Activated T-cell treated with anti-CD3 and anti-CD28 coated beads, Interleukin-2, amount 50 U/mL, for 48 hours (primary cell): ENCODE measurements around the gene MID2.
A peak's percentile ranks its signal among the peaks of the same experiment; 100 is the strongest.
"Not testable (repeated sequence)": the region's sequence is repeated elsewhere in the genome, so short reads cannot be mapped to it uniquely, and the experiment has no call there.

Experiments
- DNase-seq, 2 experiments: peaks; one replicate each; pipeline ENCODE4 v3.0.0-alpha.2; 2020

Gene MID2

GRCh38 chrX:107842715-107843400 is 17.2 kb downstream of the MID2 start:
- DNase-seq, result no peak

GRCh38 chrX:107845625-107846024 is 20.0 kb downstream of the MID2 start:
- peak in 1 of 2 experiments; percentile 29 for DNase-seq

GRCh38 chrX:107848591-107848990 is 22.9 kb downstream of the MID2 start:
- DNase-seq, result no peak

GRCh38 chrX:107849747-107850421 is 24.2 kb downstream of the MID2 start:
- DNase-seq, result no peak

DNA sequence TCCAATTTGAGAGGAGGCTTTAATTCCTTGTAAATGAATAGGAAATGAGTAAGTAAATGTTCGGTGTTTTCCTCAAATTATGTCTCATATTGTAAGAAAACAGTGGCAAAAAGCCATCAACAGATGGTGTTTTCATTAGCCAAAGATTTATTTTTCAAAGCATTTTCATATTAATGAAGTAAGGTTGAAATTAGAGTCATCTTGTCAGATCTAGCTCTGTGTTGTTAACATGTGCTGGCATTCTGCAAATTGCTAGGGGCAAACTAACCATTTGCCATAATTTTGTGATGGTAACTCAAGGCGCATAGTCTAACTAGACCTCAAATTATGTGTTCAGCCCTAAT is 24.7 kb downstream of the MID2 start:
- no peak for DNase-seq

GRCh38 chrX:107851215-107851614 is 25.5 kb downstream of the MID2 start:
- DNase-seq, result no peak

DNA sequence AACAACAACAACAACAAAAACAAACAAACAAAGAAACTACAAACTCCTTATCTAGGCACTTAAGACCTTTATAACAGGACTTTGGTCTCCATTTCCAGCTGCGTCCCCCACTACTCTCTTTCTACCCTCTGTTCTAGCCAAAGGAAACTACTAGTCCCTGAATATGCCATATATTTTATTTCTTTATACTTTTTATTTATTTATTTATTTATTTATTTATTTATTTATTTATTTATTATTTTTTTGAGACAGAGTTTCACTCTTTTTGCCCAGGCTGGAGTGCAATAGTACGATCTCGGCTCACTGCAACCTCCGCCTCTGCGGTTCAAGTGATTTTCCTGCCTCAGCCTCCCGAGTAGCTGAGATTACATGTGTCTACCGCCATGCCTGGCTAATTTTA is 26.0 kb downstream of the MID2 start:
- not testable (repeated sequence) for DNase-seq

DNA sequence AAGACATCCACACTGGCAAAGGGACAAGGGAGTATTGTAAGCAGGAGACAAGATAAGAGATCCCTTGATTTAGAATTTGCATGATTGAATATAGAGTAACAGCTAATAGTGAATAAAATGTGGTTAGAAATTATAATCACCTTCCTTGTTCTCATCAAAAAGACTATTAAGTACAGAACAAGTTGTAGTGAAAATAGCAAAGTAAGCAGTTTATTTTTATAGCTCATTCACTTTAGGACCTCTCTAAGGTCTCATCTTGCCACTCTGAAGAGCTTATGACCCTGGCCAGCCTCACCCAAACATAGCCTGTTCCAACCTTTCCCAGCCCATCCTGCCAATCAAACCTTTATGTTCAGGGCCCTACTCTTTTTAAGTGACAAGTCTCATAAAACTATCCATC is 30.6 kb downstream of the MID2 start:
- DNase-seq, result no peak

- DNase-seq, result not testable (repeated sequence)
Measured at GRCh38 chrX:107857041-107857440, 31.4 kb downstream of the MID2 start.

- DNase-seq, result no peak
Measured at GRCh38 chrX:107857837-107858236, 32.2 kb downstream of the MID2 start.

GRCh38 chrX:107861056-107861455 is 35.4 kb downstream of the MID2 start:
- no peak for DNase-seq

DNA sequence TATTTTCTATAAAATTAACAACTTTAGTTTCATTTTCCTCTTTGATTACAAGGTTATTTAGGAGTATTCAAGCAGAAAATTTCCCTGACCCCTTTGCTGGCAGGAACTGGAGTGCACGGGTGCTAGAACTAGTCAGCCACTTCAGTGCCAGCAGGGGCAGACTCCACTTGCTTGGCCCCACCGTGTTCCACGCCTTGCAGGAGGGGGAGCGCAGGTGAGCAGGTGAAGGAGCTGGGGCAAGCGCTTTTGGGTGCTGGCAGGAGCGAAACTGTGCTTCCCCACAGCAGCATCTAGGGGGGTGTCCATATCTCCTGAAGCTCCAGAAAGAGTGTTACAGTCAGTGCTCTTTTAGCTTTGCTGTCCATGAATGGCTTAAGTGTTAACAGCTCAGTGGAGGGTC is 45.5 kb downstream of the MID2 start:
- no peak for DNase-seq

GRCh38 chrX:107878106-107878505 is 52.4 kb downstream of the MID2 start:
- no peak for DNase-seq

DNA sequence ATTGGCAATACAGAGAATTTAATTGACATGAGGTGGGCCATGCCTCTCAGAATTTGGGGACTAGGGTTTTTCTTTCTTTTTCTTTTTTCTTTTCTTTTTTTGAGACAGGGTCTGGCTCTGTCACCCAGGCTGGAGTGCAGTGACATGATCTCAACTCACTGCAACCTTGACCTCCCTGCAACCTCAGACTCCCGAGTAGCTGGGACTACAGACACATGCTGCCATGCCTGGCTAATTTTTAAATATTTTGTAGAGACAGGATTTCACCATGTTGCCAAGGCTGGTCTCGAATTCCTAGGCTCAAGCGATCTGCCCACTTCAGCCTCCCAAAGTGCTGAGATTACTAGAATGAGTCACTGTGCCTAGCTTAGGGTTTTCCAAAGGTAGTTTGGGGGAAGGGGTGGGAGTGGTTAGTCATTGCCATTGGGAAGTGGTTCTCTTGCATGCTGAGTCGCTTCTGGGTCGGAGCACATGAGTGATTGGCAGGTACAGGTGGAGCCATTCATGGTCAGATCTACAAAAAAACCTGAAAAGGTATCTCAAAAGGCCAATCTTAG is 54.5 kb downstream of the MID2 start:
- DNase-seq, result no peak

GRCh38 chrX:107894038-107894437 is 68.4 kb downstream of the MID2 start:
- peak; percentile 19 to 20 for DNase-seq

DNA sequence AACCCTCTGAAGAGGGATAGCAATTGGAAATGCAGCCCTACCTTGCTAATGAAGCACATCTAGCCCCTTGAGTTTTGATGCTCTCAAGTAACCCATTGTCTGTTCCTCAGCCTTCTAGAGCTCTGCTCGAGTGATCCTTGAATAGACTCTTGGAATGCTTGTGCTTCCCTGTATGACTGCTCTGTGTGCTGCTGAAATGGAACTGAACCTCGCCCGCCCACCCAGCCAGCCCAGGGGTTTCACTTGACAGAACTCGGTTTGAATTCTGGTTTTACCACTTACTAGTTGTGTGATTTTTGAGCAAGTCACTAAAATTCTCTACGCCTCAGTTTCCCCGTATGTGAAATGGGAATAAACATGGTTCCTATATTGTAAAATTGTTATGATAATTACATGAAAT is 77.1 kb downstream of the MID2 start:
- DNase-seq, result no peak

GRCh38 chrX:107905366-107905765 is 79.7 kb downstream of the MID2 start:
- no peak for DNase-seq

- no peak for DNase-seq
Measured at GRCh38 chrX:107924136-107924746, 98.6 kb downstream of the MID2 start.

DNA sequence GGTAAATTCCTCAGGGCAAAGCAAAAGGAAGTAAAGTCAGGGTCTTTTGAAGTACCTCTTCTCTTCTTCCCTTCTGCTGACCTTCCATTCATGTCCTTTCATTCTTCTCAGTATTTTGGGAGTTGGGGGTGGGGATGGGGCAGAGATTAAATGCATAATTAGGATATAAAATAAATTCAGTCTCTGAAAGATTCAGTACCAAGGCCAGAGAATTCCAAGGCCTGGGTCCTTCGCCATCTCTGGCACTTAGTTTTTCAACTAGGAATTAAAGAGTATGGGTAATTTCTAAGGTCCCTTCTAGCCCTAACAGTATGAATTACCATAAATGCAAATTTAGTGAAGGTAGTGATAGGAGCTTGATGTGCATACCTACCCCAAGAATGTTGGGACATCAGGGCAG is 108.6 kb downstream of the MID2 start:
- no peak for DNase-seq

DNA sequence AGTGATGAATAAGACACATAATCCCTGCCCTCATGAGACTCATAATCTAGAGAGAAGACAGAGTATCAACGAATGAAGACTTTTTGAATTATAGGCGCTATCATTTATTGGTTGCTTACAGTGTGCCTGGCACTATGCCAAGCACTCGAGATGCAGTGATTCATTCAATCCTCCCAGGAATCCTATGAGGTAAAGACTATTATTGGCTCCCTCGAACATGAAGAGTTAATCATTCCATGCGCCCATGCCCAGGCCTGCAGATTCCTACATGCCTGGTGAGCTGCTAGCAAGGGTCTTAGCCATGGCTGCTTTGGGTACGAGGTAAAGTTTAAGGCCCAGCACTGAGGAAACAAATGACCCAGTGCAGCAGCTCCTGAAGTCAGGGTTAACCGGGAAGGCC is 109.5 kb downstream of the MID2 start:
- no peak for DNase-seq

GRCh38 chrX:107935664-107936433 is 110.2 kb downstream of the MID2 start:
- no peak for DNase-seq

GRCh38 chrX:107936434-107936730 is 110.7 kb downstream of the MID2 start:
- no peak for DNase-seq

- no peak for DNase-seq
Measured at GRCh38 chrX:107940095-107940494, 114.4 kb downstream of the MID2 start.

- DNase-seq, result not testable (repeated sequence)
Measured at GRCh38 chrX:107955337-107955736, 129.7 kb downstream of the MID2 start.
